NCI-H774 (cell line): ENCODE results near the gene EIF5AL1.
"Not testable (repeated sequence)": the region's sequence is repeated elsewhere in the genome, so short reads cannot be mapped to it uniquely, and the experiment has no call there.

Experiments
- DNase-seq: peaks from one replicate; lab custom pipeline; 2025; lab: John Stamatoyannopoulos, UW

EIF5AL1 gene

GRCh38 chr10:79511891-79512583 lies at the start of gene EIF5AL1:
EIF5AL1 (plus strand) TSS chr10:79512533; CDS start chr10:79512650, 117 bp downstream.
- DNase-seq: not testable (repeated sequence)

DNA sequence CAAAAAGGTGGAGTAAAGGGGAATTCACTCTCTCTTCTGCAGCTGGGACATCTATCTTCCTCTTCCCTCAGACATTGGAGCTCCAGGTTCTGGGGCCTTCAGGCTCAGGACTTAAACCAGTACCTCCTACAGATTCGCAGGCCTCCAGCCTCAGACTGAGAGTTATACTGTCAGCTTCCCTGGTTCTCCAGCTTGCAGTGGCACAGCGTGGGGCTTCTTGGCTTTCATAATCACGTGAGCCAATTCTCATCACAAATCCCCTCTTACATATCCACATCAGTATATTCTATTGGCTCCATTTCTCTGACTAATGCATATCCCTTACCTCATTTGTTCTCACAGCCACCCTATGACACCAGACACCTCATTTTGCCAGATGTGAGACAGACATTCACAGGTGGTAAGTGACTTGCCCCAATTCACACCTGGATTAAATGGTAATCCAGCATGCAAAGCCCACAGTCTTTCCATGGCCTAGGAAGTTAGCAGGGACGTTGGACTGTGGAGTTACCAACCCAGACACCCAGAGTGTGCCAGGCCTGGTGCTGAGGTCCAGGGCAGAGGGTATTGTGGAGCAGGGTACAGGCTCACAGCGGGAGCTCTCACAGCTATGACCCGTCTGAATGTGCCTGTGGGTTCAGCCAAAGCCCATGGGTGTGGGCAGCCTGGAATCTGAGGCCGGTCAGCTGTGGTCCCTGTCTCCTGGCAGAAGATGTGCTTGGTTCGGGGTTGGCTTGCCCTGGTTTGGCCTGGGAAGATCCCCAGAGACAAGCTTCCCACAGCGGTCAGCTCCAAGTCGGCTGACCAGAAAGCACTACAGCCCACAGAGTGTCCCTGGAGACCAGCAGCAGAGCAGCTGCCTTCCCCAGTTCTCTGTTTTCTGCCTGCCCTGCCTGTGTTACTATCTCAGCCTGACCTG lies 48.5 kb upstream of the EIF5AL1 start:
- no peak for DNase-seq

- DNase-seq: no peak
Observed at GRCh38 chr10:79465341-79465740, 47.0 kb upstream of the EIF5AL1 start.

- DNase-seq: no peak
Observed at GRCh38 chr10:79468015-79468560, 44.2 kb upstream of the EIF5AL1 start.

GRCh38 chr10:79468841-79469585 lies 43.3 kb upstream of the EIF5AL1 start:
- DNase-seq: no peak

DNA sequence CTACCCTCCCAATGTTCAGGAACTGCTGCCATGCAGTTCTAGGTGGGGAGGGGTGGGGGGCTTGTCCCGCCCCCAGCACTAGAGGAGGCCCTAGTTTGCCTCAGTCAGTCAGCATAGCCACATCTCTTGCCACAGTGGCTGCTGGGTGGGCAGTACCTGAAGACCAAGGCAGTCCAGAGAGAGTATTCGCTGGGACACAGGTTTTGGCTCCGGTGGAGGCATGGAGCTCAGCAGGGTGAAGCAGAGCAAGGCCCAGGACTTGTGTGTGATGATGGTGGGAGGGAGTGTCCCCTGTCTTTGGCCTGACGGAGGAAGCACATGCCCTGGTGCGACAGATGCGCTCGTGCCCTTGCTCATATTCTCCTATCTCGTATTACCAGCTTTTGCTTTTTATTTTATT lies 42.2 kb upstream of the EIF5AL1 start:
- no peak for DNase-seq

DNA sequence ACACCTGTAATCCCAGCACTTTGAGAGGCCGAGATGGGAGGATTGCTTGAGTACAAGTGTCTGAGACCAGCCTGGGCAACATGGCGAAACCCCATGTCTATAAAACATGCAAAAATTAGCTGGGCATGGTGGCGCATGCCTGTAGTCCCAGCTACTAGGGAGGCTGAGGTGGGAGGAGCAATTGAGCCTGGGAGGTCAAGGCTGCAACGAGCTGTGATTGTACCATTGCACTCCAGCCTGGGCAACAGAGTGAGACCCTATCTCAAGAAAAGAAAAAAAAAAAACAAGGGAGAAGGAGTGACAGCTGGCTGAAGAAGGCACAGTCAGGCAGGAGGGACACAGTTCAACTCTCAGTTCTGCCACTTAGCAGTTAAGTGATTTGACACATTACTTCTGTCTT lies 40.6 kb upstream of the EIF5AL1 start:
- no peak for DNase-seq

DNA sequence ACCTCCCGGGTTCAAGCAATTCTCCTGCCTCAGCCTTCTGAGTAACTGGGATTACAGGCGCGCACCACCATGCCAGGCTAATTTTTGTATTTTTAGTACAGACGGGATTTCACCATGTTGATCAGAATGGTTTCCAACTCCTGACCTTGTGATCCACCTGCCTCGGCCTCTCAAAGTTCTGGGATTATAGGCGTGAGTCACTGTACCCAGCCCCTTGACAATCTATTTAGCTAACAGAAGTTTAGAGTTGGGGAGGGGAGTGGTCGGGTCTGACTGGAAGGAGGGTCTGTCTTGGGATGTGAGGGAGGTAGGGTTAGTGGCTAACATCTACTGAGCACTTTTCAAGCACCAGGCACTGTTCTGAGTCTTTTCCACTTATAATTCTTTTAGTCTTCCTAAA lies 39.9 kb upstream of the EIF5AL1 start:
- no peak for DNase-seq

GRCh38 chr10:79472951-79473350 lies 39.4 kb upstream of the EIF5AL1 start:
- no peak for DNase-seq

DNA sequence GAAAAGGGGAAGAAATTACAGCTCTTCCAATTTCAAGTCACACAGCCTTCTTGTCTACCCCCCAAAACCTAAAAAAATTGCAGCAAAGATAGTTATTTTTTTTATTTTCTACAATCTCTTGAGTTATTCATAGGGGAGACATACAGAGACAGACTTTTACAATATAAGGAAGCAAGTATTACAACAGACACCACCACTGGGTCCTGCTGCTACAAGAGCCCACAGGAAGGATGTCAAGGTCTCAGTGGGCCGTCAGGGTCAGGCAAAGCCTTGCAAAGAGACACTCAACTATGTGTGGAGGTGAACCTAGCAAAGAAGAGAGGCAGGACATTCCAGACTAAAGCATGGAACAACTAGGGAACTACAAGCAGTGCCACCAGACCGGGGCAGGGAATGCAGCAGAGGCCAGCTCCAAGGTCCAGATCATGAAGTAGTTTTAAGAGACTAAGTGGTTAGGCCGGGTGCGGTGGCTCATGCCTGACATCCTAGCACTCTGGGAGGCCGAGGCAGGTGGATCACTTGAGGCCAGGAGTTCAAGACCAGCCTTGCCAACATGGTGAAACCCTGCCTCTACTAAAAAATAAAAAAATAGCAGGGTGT lies 38.7 kb upstream of the EIF5AL1 start:
- DNase-seq: no peak

- DNase-seq: no peak
Observed at GRCh38 chr10:79475119-79475653, 37.1 kb upstream of the EIF5AL1 start.

GRCh38 chr10:79475877-79476276 lies 36.5 kb upstream of the EIF5AL1 start:
- no peak for DNase-seq

DNA sequence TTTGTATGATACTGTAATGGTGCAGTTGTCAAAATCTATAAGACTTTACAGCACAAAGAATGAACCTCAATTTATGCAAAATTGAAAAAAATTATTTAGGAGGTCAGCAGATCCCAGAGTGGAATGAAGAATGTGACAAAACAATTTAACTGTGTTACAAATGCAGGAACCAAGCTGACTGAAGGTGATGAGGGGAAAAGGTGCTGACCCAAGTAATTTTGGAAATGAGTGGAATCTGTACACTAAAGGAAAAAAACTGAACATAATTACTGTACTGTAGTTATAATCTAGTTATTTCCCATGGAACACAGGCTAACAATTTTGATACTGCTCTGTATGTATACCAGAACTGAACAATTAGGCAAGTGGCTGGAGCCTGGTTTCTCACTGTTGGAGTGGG lies 35.7 kb upstream of the EIF5AL1 start:
- no peak for DNase-seq

DNA sequence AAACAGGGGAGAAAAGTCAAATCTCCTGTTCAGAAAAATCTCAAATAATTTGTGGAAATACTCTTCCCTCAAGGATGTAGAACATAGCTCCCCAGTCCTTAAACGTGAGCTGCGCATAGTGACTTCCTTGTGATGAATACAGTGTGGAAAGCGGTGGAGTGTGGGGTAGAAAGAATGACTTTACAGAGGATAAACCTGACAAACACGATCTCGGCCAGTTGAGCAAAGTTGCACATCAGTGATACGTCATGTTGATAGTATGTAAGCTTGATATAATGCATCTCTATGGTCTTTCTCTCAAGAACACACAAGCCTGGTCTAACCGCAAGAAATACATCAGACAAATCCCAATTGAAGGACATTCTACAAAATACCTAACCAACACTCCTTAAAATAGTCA lies 34.9 kb upstream of the EIF5AL1 start:
- DNase-seq: no peak

DNA sequence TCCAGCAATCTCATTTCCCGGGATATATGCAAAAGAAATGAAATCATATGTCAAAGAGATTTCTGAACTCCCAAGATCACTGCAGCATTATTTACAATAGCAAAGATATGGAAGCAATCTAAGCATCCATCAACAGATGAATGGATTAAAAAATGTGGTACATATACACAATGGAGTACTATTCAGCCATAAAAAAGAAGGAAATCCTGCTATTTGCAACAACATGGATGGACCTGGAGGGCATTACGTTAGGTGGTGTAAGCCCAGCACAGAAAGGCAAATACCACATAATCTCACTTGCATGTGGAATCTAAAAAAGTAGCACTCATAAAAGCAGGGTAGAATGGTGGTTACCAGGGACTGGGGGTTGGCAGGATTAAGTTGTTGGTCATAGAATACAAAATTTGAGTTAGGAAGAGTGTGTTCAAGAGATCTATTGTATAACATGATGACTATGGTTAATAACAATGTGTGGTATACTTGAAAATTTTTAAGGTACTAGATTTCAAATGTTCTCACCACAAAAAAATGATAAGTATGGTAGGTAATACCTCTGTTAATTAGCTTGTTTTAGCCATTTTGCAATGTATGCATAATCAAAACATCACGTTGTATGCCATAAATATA lies 32.9 kb upstream of the EIF5AL1 start:
- DNase-seq: no peak

DNA sequence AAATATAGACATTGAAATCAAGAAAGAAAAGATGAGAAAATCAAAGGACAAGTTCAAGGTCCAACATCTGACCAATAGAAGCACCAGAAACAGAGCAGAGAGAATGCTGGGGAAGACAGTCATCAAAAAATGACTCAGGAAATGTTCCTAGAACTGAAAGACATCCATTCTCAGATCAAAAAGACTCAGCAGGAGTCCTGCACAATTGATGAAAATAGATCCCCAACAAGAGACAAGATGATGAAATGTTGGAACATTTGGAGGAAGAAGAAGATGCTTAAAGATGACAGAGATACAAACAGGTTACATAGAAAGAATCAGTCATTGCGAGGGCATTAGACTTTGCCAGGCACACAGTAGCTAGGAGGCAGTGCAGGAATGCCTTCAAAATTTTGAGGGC lies 30.0 kb upstream of the EIF5AL1 start:
- no peak for DNase-seq

- no peak for DNase-seq
Observed at GRCh38 chr10:79482741-79483140, 29.6 kb upstream of the EIF5AL1 start.

DNA sequence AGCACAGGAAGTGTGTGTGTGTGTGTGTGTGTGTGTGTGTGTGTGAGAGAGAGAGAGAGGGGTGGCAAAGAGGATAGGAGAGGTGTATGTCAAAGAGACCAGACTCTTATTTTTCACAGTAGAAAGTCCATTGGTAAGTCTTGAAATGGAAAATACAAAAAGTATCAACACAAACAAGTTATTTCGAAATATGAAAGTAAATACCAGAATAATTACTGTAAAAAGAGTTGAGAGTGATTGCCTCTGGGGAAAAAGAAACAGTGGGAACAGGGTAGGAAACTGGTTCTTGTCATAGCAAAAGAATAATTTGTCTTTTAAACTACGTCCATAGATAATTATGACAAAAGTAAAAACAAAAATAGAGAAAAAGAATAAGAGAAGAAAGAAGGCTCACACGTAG lies 29.0 kb upstream of the EIF5AL1 start:
- DNase-seq: no peak

GRCh38 chr10:79483948-79484347 lies 28.4 kb upstream of the EIF5AL1 start:
- no peak for DNase-seq

- no peak for DNase-seq
Observed at GRCh38 chr10:79484476-79484875, 27.9 kb upstream of the EIF5AL1 start.
